ENCODE results near the gene PLCB1.

GRCh38 chr20:8912731-8913130 lies 780.7 kb downstream of the PLCB1 start:
- TF ChIP-seq MAX (CRISPR knock-in tag; IDR thresholded peaks at IDR 0.05) (no peak), ZBTB43 (CRISPR knock-in tag; IDR thresholded peaks at IDR 0.05) (no peak), CTCF (IDR thresholded peaks at IDR 0.05) (no peak), ZBTB21 (CRISPR knock-in tag; IDR thresholded peaks at IDR 0.05; ENCODE audit: borderline replicate concordance) (no peak), HMGXB4 (CRISPR knock-in tag; IDR thresholded peaks at IDR 0.05) (no peak), E2F1 (CRISPR knock-in tag; IDR thresholded peaks at IDR 0.05) (no peak), ESRRA (CRISPR knock-in tag; IDR thresholded peaks at IDR 0.05; ENCODE audit: borderline replicate concordance) (no peak), ZNF263 (CRISPR knock-in tag; IDR thresholded peaks at IDR 0.05; ENCODE audit: low read depth) (no peak), USF1 (CRISPR knock-in tag; IDR thresholded peaks at IDR 0.05) (no peak), SMAD3 (CRISPR knock-in tag; IDR thresholded peaks at IDR 0.05; ENCODE audit: borderline replicate concordance) (no peak), ATF3 (CRISPR knock-in tag; conservative IDR thresholded peaks at IDR 0.05) (no peak), AFF4 (CRISPR knock-in tag; IDR thresholded peaks at IDR 0.05; ENCODE audit: borderline replicate concordance) (no peak), NR2C2 (CRISPR knock-in tag; IDR thresholded peaks at IDR 0.05) (no peak), NR3C1 (CRISPR knock-in tag; conservative IDR thresholded peaks at IDR 0.05; ENCODE audit: low read depth) (no peak)

Measured in WTC11 (cell line).